Liver (tissue), 9 donors: ENCODE results near the gene DCC. TPM values are rescaled to one million over a fixed set of nuclear protein-coding genes. Genes with fewer than 3 reads are reported as not detected.

Source experiments
- DNase-seq: peaks from one replicate; pipeline ENCODE4 v3.0.0-alpha.2; 2017; ENCODE audit warnings: low spot score
- H3K27ac ChIP-seq, 2 donors: one replicate each; pipeline ENCODE4 v1.7.0; 2013; ENCODE audit warnings: inconsistent platforms in 2 of 2, low read length in 2 of 2, control low read depth in 1 of 2, low read depth in 1 of 2, mild to moderate bottlenecking in 1 of 2
- H3K27me3 ChIP-seq, 4 donors: one replicate each; pipeline versions ENCODE4 v1.6.1 to v1.7.0; 2013; ENCODE audit warnings: low read length in 3 of 4, inconsistent platforms in 1 of 4, mild to moderate bottlenecking in 1 of 4, moderate library complexity in 1 of 4; ENCODE audit not compliant: control insufficient read depth in 4 of 4, insufficient read depth in 4 of 4
- H3K36me3 ChIP-seq, 4 donors: one replicate each; pipeline versions ENCODE4 v1.6.1 to v1.7.0; 2013; ENCODE audit warnings: low read length in 3 of 4, mild to moderate bottlenecking in 3 of 4, low read depth in 1 of 4, moderate library complexity in 1 of 4; ENCODE audit not compliant: control insufficient read depth in 4 of 4, insufficient read depth in 3 of 4
- H3K4me1 ChIP-seq, 4 donors: one replicate each; pipeline versions ENCODE4 v1.6.1 to v1.7.0; 2013; ENCODE audit warnings: low read length in 3 of 4, mild to moderate bottlenecking in 3 of 4, moderate library complexity in 1 of 4; ENCODE audit not compliant: control insufficient read depth in 4 of 4, insufficient read depth in 4 of 4
- H3K4me3 ChIP-seq, 3 donors: one replicate each; pipeline versions ENCODE4 v1.6.1 to v1.7.0; 2013; ENCODE audit warnings: low read length in 3 of 3, control low read depth in 1 of 3, low read depth in 1 of 3, mild to moderate bottlenecking in 1 of 3
- H3K9ac ChIP-seq, 2 donors: one replicate each; pipeline ENCODE4 v1.7.0; 2013; ENCODE audit warnings: low read length in 2 of 2, mild to moderate bottlenecking in 2 of 2, moderate library complexity in 2 of 2, control low read depth in 1 of 2, low read depth in 1 of 2
- H3K9me3 ChIP-seq, 4 donors: one replicate each; pipeline versions ENCODE4 v1.6.1 to v1.7.0; 2013; ENCODE audit warnings: low read length in 3 of 4; ENCODE audit not compliant: control insufficient read depth in 4 of 4
- EGR1 ChIP-seq, 2 donors: IDR thresholded peaks; 2 replicates each; pipeline ENCODE4 v1.6.1; 2016 to 2018; ENCODE audit warnings: antibody characterized with exemption in 2 of 2, low read depth in 2 of 2
- FOXA1 ChIP-seq: IDR thresholded peaks from 2 replicates; pipeline ENCODE4 v1.6.1; 2016; ENCODE audit warnings: antibody characterized with exemption
- FOXA2 ChIP-seq: IDR thresholded peaks from 2 replicates; pipeline ENCODE4 v1.6.1; 2016; ENCODE audit warnings: antibody characterized with exemption
- GABPA ChIP-seq, 2 donors: IDR thresholded peaks in 1 of 2; conservative IDR thresholded peaks in 1 of 2; 2 replicates each; pipeline ENCODE4 v1.6.1; 2016; ENCODE audit warnings: antibody characterized with exemption in 2 of 2, mild to moderate bottlenecking in 1 of 2, moderate library complexity in 1 of 2
- HNF4A ChIP-seq, 2 donors: conservative IDR thresholded peaks; 2 replicates each; pipeline ENCODE4 v1.6.1; 2016; ENCODE audit warnings: antibody characterized with exemption in 2 of 2, mild to moderate bottlenecking in 2 of 2
- HNF4G ChIP-seq: IDR thresholded peaks from 2 replicates; pipeline ENCODE4 v1.6.1; 2016; ENCODE audit warnings: antibody characterized with exemption
- NR2F2 ChIP-seq: IDR thresholded peaks from 2 replicates; pipeline ENCODE4 v1.6.1; 2016; ENCODE audit warnings: antibody characterized with exemption
- RAD21 ChIP-seq, 2 donors: IDR thresholded peaks; 2 replicates each; pipeline ENCODE4 v1.6.1; 2016; ENCODE audit warnings: antibody characterized with exemption in 2 of 2, mild to moderate bottlenecking in 2 of 2
- RXRA ChIP-seq, 2 donors: IDR thresholded peaks; 2 replicates each; pipeline ENCODE4 v1.6.1; 2017 to 2018; ENCODE audit warnings: antibody characterized with exemption in 2 of 2, mild to moderate bottlenecking in 1 of 2
- SP1 ChIP-seq: IDR thresholded peaks from 2 replicates; pipeline ENCODE4 v1.6.1; 2018; ENCODE audit warnings: antibody characterized with exemption, mild to moderate bottlenecking
- TAF1 ChIP-seq: conservative IDR thresholded peaks from 2 replicates; pipeline ENCODE4 v1.6.1; 2016; ENCODE audit warnings: antibody characterized with exemption, mild to moderate bottlenecking
- YY1 ChIP-seq: IDR thresholded peaks from 2 replicates; pipeline ENCODE4 v1.6.1; 2016; ENCODE audit warnings: antibody characterized with exemption, mild to moderate bottlenecking
- WGBS: extraction: QIAGEN DNeasy Blood & Tissue Kit; methylation state at CpG from one replicate; pipeline ENCODE4 v1.1.7; 2013; 5-methylcytosine and 5-hydroxymethylcytosine counted together
- polyA plus RNA-seq, 2 donors: library from polyadenylated mRNA; stranded (reverse) in 1 of 2; unstranded in 1 of 2; fragments of 200-250 nt in 1 of 2; fragments of >200 nt in 1 of 2; fragmentation: Nextera tagmentation in 1 of 2; extraction: Ambion mirVana in 1 of 2; gene quantifications; one replicate each; pipeline versions ENCODE4 v1.2.1 to v1.2.3, GENCODE V29; 2013 to 2015
- total RNA-seq, 2 donors: library from RNA; depleted of rRNA; stranded (reverse); fragments of >200 nt; gene quantifications; one replicate each; pipeline ENCODE4 v1.2.3, GENCODE V29; 2014
- TF ChIP-seq, protein P1 (sequence below): fragments of 150-350 bp; IDR thresholded peaks from 2 replicates; pipeline ENCODE4 v1.5.1; 2017; ENCODE audit warnings: improper control_type of control experiment, low read depth, low read length; ENCODE audit not compliant: missing input control
- TF ChIP-seq, protein P2 (sequence below): IDR thresholded peaks from 2 replicates; pipeline ENCODE4 v1.6.1; 2016; ENCODE audit warnings: antibody characterized with exemption
- TF ChIP-seq, protein P3 (sequence below): IDR thresholded peaks from 2 replicates; pipeline ENCODE4 v1.6.1; 2016; ENCODE audit warnings: antibody characterized with exemption
- TF ChIP-seq, protein P4 (sequence below): IDR thresholded peaks from 2 replicates; pipeline ENCODE4 v1.6.1; 2016; ENCODE audit warnings: antibody characterized with exemption, mild to moderate bottlenecking
- TF ChIP-seq, protein P5 (sequence below): IDR thresholded peaks from 2 replicates; pipeline ENCODE4 v1.6.1; 2016; ENCODE audit warnings: antibody characterized with exemption
- donor health status: healthy.
- donor health status: healthy.
- donor health status: healthy.
- donor health status: healthy.
- donor health status: healthy.

DCC gene
- total and polyA plus RNA-seq, 4 donors: under 0.01 to 0.03 TPM; not detected in 2

DNA sequence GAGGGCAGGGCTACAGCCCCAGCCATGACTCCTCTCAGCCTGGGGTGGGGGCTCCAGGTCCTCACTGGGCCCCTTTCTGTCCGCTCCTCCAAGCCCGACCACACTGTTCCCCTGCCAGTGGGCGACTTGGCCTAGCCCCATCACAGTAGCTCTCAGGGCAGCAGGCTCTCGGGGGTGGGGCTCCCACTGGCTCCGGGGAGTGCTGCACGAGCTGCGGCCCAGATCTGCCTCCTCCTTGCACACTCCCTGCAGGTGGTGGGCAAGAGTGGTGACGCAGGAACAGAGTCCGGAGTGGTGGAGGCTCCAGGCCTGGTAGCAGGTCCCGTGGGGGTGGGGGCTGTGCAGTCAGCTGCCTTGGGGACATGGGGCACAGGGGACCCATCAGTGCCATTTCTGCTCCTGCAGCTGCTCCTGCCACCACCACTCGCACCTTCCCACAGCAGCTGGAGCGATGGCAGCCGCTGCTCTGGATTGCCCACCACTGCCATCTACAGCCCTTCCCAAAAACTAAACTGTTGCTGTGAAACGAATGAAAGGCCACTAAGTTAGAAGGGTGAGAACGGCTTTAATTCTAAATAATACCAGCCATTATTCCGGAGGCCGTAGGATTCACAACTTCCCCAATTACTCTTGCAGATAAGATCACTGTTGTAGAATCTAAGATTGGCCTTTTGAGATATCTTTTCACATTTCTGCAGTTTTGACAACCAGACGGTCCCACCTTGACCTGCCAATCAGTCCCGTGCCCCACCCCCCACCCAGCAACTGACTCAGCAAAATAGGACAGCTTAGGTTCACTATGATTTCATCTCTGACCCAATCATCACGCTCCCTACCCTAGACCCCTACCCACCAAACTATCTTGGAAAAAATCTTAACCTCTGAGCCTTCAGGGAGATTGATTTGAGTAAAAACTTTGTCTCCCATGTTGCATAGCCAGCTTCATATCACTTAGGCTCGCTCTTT, 530.2 kb downstream of the DCC start:
- WGBS: 86% methylated on average over 21 of the region's 21 CpGs
- DNase-seq: no peak

DNA sequence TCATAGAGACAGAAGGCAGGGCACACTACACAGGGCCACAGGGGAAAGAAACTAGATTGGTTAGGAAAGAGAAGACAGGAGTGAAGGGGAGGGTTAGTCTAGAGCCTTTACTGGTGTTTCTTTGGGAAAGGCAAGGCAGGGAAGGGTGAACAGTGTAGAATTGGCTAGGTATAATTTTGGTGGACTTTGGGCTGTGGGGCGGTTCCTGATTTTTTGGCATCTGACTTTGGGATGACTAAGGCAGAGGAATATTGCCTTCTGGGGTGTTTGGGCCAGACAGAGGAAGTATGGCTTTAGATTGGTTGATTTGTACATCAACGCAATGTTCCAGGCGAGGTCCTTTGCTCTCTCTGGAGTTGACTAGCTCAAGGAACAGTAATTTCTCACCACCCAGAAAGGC, 534.8 kb downstream of the DCC start:
- WGBS: 87% methylated on average over 3 of the region's 3 CpGs
- H3K4me1 ChIP-seq: no peaks in the 10 kb centered on the region
- H3K4me3 ChIP-seq: no peak overlapping the region
- H3K27me3 ChIP-seq: no peaks in the 10 kb centered on the region
- no peak overlapping the region for H3K27ac ChIP-seq
- no peak overlapping the region for H3K9ac ChIP-seq
- H3K9me3 ChIP-seq: peaks cover 0 to 2% (median 0%) of the 10 kb centered on the region in 4 donors
- H3K36me3 ChIP-seq: no peaks in the 10 kb centered on the region
- no peak for DNase-seq
- TF ChIP-seq TAF1 (no peak), RXRA (IDR thresholded peaks at IDR 0.05) (no peak), FOXA2 (no peak), GABPA (IDR thresholded peaks at IDR 0.05 in 1 of 2, conservative IDR thresholded peaks at IDR 0.05 in 1 of 2) (no peak), FOXA1 (no peak), HNF4G (no peak), YY1 (no peak), RAD21 (IDR thresholded peaks at IDR 0.05) (no peak), SP1 (no peak), EGR1 (IDR thresholded peaks at IDR 0.05; ENCODE audit: low read depth in 2 of 2) (no peak)
- TF ChIP-seq, protein P1, sequence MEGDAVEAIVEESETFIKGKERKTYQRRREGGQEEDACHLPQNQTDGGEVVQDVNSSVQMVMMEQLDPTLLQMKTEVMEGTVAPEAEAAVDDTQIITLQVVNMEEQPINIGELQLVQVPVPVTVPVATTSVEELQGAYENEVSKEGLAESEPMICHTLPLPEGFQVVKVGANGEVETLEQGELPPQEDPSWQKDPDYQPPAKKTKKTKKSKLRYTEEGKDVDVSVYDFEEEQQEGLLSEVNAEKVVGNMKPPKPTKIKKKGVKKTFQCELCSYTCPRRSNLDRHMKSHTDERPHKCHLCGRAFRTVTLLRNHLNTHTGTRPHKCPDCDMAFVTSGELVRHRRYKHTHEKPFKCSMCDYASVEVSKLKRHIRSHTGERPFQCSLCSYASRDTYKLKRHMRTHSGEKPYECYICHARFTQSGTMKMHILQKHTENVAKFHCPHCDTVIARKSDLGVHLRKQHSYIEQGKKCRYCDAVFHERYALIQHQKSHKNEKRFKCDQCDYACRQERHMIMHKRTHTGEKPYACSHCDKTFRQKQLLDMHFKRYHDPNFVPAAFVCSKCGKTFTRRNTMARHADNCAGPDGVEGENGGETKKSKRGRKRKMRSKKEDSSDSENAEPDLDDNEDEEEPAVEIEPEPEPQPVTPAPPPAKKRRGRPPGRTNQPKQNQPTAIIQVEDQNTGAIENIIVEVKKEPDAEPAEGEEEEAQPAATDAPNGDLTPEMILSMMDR: no peak
- TF ChIP-seq, protein P2, sequence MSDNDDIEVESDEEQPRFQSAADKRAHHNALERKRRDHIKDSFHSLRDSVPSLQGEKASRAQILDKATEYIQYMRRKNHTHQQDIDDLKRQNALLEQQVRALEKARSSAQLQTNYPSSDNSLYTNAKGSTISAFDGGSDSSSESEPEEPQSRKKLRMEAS: no peak
- TF ChIP-seq, protein P3, sequence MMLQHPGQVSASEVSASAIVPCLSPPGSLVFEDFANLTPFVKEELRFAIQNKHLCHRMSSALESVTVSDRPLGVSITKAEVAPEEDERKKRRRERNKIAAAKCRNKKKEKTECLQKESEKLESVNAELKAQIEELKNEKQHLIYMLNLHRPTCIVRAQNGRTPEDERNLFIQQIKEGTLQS: no peak

More for the DNA sequence above, 530.2 kb downstream of the DCC start:
- H3K4me1 ChIP-seq: no peaks in the 10 kb centered on the region
- no peaks in the 10 kb centered on the region for H3K27me3 ChIP-seq
- no peaks in the 10 kb centered on the region for H3K36me3 ChIP-seq
- no peak overlapping the region for H3K27ac ChIP-seq
- H3K4me3 ChIP-seq: no peak overlapping the region
- H3K9ac ChIP-seq: no peak overlapping the region
- peaks cover 0 to 2% (median 0%) of the 10 kb centered on the region in 4 donors for H3K9me3 ChIP-seq
- TF ChIP-seq, protein P4, sequence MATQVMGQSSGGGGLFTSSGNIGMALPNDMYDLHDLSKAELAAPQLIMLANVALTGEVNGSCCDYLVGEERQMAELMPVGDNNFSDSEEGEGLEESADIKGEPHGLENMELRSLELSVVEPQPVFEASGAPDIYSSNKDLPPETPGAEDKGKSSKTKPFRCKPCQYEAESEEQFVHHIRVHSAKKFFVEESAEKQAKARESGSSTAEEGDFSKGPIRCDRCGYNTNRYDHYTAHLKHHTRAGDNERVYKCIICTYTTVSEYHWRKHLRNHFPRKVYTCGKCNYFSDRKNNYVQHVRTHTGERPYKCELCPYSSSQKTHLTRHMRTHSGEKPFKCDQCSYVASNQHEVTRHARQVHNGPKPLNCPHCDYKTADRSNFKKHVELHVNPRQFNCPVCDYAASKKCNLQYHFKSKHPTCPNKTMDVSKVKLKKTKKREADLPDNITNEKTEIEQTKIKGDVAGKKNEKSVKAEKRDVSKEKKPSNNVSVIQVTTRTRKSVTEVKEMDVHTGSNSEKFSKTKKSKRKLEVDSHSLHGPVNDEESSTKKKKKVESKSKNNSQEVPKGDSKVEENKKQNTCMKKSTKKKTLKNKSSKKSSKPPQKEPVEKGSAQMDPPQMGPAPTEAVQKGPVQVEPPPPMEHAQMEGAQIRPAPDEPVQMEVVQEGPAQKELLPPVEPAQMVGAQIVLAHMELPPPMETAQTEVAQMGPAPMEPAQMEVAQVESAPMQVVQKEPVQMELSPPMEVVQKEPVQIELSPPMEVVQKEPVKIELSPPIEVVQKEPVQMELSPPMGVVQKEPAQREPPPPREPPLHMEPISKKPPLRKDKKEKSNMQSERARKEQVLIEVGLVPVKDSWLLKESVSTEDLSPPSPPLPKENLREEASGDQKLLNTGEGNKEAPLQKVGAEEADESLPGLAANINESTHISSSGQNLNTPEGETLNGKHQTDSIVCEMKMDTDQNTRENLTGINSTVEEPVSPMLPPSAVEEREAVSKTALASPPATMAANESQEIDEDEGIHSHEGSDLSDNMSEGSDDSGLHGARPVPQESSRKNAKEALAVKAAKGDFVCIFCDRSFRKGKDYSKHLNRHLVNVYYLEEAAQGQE: no peak
- TF ChIP-seq NR2F2 (no peak), HNF4G (no peak), RXRA (IDR thresholded peaks at IDR 0.05) (no peak), FOXA2 (no peak), GABPA (IDR thresholded peaks at IDR 0.05 in 1 of 2, conservative IDR thresholded peaks at IDR 0.05 in 1 of 2) (no peak), FOXA1 (no peak), YY1 (no peak), HNF4A (conservative IDR thresholded peaks at IDR 0.05) (no peak)
- TF ChIP-seq, protein P3: no peak
- TF ChIP-seq, protein P5, sequence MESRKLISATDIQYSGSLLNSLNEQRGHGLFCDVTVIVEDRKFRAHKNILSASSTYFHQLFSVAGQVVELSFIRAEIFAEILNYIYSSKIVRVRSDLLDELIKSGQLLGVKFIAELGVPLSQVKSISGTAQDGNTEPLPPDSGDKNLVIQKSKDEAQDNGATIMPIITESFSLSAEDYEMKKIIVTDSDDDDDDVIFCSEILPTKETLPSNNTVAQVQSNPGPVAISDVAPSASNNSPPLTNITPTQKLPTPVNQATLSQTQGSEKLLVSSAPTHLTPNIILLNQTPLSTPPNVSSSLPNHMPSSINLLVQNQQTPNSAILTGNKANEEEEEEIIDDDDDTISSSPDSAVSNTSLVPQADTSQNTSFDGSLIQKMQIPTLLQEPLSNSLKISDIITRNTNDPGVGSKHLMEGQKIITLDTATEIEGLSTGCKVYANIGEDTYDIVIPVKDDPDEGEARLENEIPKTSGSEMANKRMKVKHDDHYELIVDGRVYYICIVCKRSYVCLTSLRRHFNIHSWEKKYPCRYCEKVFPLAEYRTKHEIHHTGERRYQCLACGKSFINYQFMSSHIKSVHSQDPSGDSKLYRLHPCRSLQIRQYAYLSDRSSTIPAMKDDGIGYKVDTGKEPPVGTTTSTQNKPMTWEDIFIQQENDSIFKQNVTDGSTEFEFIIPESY: no peak
- TF ChIP-seq, protein P2: no peak
